ENCODE data around the gene MINDY4B. TPM values are rescaled to one million over a fixed set of nuclear protein-coding genes. Genes with fewer than 3 reads are reported as not detected.

MINDY4B gene
- total and polyA plus RNA-seq, 12 donors = 0.71 to 2.9 (median 1.4) TPM; not detected in 7

DNA sequence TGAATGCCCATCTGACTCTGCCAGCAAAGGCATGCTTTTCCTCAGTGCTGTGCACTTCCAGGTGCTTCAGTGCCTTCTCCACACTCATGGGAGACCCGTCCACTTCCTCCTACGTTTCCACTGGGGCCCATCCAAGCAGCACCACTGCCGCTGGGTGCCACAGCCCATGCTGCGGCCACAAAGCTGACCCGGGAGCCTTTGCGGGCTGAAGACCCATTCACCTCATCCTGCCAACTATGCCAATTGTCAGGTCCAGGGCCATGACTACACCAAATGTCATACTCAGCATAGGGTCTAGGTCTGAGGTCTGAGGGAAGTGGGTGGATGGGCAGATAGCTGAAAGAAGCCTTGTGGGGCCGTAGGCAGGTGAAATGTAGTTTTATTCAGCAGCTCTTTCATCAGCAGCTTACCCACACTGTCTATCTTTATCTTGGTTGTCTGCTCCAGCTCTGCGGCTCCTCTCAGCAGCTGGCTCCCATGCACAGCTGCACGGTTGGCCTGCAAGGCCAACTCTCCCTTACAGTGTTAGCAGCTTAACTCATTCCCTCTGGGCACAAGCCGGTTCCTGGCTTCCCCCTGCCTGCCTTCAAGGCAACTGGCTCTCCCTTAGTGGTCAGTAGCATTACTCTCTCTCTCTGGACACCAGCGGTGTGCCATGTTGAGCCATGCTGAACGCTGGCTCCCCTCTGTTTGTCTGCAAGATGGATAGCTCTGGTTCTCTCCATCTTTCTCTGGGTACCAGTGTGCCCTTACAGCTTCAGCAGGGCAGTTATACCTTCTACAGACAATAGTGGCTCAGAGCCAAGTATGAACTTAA lies 78.6 kb downstream of the MINDY4B start:
- no peak for DNase-seq
- no peak overlapping the region for H3K4me3 ChIP-seq
- 78 to 89% (median 87%) methylated on average over 7 to 12 of the region's 12 CpGs for WGBS, 4 donors
- no peaks in the 10 kb centered on the region for H3K9me3 ChIP-seq (replicated peaks in 1 of 3)
- H3K4me1 ChIP-seq (replicated peaks in 1 of 2) = no peaks in the 10 kb centered on the region
- no peak overlapping the region for H3K27ac ChIP-seq
- intact Hi-C loops (cut with DNase I) = no loop called here
- no peak for TF ChIP-seq POLR2A (IDR thresholded peaks at IDR 0.05)
- TF ChIP-seq, protein P1, sequence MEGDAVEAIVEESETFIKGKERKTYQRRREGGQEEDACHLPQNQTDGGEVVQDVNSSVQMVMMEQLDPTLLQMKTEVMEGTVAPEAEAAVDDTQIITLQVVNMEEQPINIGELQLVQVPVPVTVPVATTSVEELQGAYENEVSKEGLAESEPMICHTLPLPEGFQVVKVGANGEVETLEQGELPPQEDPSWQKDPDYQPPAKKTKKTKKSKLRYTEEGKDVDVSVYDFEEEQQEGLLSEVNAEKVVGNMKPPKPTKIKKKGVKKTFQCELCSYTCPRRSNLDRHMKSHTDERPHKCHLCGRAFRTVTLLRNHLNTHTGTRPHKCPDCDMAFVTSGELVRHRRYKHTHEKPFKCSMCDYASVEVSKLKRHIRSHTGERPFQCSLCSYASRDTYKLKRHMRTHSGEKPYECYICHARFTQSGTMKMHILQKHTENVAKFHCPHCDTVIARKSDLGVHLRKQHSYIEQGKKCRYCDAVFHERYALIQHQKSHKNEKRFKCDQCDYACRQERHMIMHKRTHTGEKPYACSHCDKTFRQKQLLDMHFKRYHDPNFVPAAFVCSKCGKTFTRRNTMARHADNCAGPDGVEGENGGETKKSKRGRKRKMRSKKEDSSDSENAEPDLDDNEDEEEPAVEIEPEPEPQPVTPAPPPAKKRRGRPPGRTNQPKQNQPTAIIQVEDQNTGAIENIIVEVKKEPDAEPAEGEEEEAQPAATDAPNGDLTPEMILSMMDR (IDR thresholded peaks at IDR 0.05) = no peak
- H3K27me3 ChIP-seq = peaks cover 3% of the 10 kb centered on the region
- no peaks in the 10 kb centered on the region for H3K36me3 ChIP-seq (replicated peaks in 1 of 2)

DNA sequence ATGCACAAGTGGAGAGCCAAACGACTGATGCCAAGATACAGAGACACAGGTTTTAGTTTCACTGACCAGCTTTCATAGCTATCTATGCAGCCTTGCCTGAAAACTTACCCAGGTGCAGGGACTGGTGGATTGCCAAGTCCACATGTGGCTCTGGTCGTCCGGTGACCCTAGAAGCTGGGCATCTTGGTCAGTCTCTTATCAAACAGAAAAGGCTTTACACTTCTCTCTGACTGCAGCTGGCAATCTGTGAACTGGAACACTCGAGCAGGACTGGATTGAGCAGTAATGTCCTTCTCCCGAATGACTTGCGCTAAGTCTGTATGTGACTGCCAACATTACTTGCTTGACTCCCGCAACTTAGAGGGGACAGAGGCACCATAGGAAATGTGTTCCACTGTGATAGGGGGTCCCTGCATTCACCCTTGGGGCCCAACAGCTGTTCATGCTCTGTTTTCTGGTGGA lies 79.3 kb downstream of the MINDY4B start:
- 68 to 78% (median 72%) methylated on average over 7 of the region's 7 CpGs for WGBS, 4 donors
- H3K36me3 ChIP-seq (replicated peaks in 1 of 2) = no peaks in the 10 kb centered on the region
- intact Hi-C loops (cut with DNase I) = no loop called here
- no peaks in the 10 kb centered on the region for H3K9me3 ChIP-seq (replicated peaks in 1 of 3)
- no peak overlapping the region for H3K4me3 ChIP-seq
- H3K27ac ChIP-seq = no peak overlapping the region
- TF ChIP-seq POLR2A (IDR thresholded peaks at IDR 0.05) = no peak
- TF ChIP-seq, protein P1 (IDR thresholded peaks at IDR 0.05) = no peak
- no peaks in the 10 kb centered on the region for H3K4me1 ChIP-seq (replicated peaks in 1 of 2)
- no peak for DNase-seq
- H3K27me3 ChIP-seq = peaks cover 3% of the 10 kb centered on the region

DNA sequence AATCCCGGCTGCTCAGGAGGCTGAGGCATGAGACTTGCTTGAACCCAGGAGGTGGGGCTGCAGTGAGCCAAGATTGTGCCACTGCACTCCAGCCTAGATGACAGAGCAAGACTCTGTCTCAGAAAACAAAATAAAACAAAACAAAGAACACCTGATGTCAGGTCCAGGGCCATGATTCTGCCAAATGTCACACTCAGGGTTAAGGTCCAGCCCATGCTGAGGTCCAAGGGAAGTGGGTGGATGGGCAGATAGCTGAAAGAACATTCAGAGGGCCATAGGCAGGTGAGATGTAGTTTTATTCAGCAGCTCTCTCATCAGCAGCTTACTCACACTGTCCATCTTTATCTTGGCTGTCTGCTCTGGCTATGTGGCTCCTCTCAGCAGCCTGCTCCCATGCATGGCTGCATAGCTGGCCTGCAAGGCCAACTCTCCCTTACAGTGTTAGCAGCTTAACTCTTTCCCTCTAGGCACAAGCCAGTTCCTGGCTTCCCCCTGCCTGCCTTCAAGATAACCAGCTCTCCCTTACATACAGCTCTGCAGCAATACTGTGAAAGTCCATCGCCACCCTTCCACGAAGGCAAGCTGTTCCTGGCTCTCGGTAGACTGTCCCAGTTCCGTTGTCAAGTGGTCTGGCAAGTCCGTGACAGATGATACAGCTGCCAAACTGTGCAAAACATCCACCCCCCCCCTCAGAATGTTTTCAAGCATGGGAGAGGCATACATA lies 79.9 kb downstream of the MINDY4B start:
- H3K4me3 ChIP-seq = no peak overlapping the region
- intact Hi-C loops (cut with DNase I) = no loop called here
- no peaks in the 10 kb centered on the region for H3K9me3 ChIP-seq (replicated peaks in 1 of 3)
- DNase-seq = no peak
- no peaks in the 10 kb centered on the region for H3K4me1 ChIP-seq (replicated peaks in 1 of 2)
- H3K36me3 ChIP-seq (replicated peaks in 1 of 2) = no peaks in the 10 kb centered on the region
- TF ChIP-seq, protein P1 (IDR thresholded peaks at IDR 0.05) = no peak
- TF ChIP-seq POLR2A (IDR thresholded peaks at IDR 0.05) = no peak
- H3K27me3 ChIP-seq = peaks cover 3% of the 10 kb centered on the region
- WGBS, 4 donors = 83 to 88% (median 87%) methylated on average over 6 of the region's 6 CpGs
- H3K27ac ChIP-seq = no peak overlapping the region

DNA sequence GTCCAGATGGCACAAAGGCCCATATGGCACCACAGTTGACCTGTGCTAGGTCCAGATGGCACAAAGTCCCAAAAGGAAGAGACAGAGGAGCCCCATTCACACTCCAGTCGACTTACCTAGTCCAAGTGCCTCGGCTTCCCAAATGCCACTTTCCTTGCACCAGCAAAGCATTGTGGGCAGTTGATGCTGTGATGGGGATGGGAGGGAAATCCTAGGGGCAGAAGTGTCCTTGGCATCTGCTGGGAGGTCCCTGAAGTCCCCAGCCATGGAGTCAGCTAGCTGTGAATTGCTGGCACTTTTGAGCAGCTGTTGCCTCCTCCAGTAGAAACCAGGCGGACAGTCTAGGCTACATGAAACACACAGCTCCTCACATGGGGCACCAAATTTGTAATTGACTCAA lies 82.0 kb downstream of the MINDY4B start:
- no peaks in the 10 kb centered on the region for H3K36me3 ChIP-seq (replicated peaks in 1 of 2)
- H3K4me1 ChIP-seq (replicated peaks in 1 of 2) = no peaks in the 10 kb centered on the region
- peaks cover 3% of the 10 kb centered on the region for H3K27me3 ChIP-seq
- no peak overlapping the region for H3K27ac ChIP-seq
- intact Hi-C loops (cut with DNase I) = no loop called here
- H3K4me3 ChIP-seq = no peak overlapping the region
- DNase-seq = no peak
- no peaks in the 10 kb centered on the region for H3K9me3 ChIP-seq (replicated peaks in 1 of 3)
- no peak for TF ChIP-seq POLR2A (IDR thresholded peaks at IDR 0.05)
- TF ChIP-seq, protein P1 (IDR thresholded peaks at IDR 0.05) = no peak
- WGBS, 4 donors = 93 to 100% (median 96%) methylated on average over 3 of the region's 3 CpGs
